Measurements from ENCODE around the gene KCNK2. TPM values are rescaled to one million over a fixed set of nuclear protein-coding genes. Genes with fewer than 3 reads are reported as not detected.

KCNK2 gene
- polyA plus RNA-seq, 1 donor (not counting 4 experiments of a cell fraction or from before 2014, with no cell fraction given), result 0.10 TPM

- Histone ChIP-seq H3K4me3 (ENCODE audit: control insufficient read depth in 2 of 3, extremely low read depth in 1 of 3, insufficient read depth in 2 of 3, low read depth in 1 of 3, low read length in 3 of 3) (no peak overlapping the region), H3K4me1 (ENCODE audit: control insufficient read depth, extremely low read depth, insufficient read depth, low read length) (no peaks in the 10 kb centered on the region), H3K27me3 (ENCODE audit: control insufficient read depth, extremely low read depth, insufficient read depth, low read length) (no peaks in the 10 kb centered on the region), H3K9me3 (ENCODE audit: control insufficient read depth, low read depth, low read length) (no peaks in the 10 kb centered on the region), H3K79me2 (ENCODE audit: control insufficient read depth, insufficient read depth, low read length) (no peaks in the 10 kb centered on the region), H2AFZ (ENCODE audit: control insufficient read depth, low read length) (no peak overlapping the region), H3K9ac (ENCODE audit: control insufficient read depth, extremely low read depth, insufficient read depth, low read length) (no peak overlapping the region), H3K27ac (ENCODE audit: control insufficient read depth, insufficient read depth, low read length) (no peak overlapping the region), H3K4me2 (ENCODE audit: control insufficient read depth, extremely low read depth, insufficient read depth, low read depth, low read length) (no peak overlapping the region), H3K36me3 (ENCODE audit: control insufficient read depth in 2 of 2, extremely low read depth in 1 of 2, insufficient read depth in 2 of 2, low read length in 2 of 2) (no peaks in the 10 kb centered on the region), H3K9me1 (ENCODE audit: control insufficient read depth, extremely low read depth, insufficient read depth, low read length) (no peaks in the 10 kb centered on the region), H4K20me1 (ENCODE audit: control insufficient read depth, extremely low read depth, insufficient read depth, low read length) (no peaks in the 10 kb centered on the region)
- TF ChIP-seq CTCF (optimal IDR thresholded peaks at IDR 0.05 in 1 of 3, IDR thresholded peaks at IDR 0.05 in 1 of 3, conservative IDR thresholded peaks at IDR 0.05 in 1 of 3; ENCODE audit: extremely low read depth in 1 of 3, insufficient read depth in 2 of 3, low read length in 3 of 3) (no peak), EZH2 (IDR thresholded peaks at IDR 0.05; ENCODE audit: low read length) (no peak)
- FAIRE-seq, result no peak
- dilution Hi-C loops (cut with MboI; ENCODE audit: extremely low pct_ligation_motif_present, low sequenced_read_pairs), result no loop called here
- DNase-seq (ENCODE audit: low read depth, low spot score), result no peak
Observed at GRCh38 chr1:215052256-215053015, 30.1 kb upstream of the KCNK2 start.

- dilution Hi-C loops (cut with MboI; ENCODE audit: extremely low pct_ligation_motif_present, low sequenced_read_pairs), result no loop called here
- no peak for FAIRE-seq
- no peaks in the 10 kb centered on the region for H4K20me1 ChIP-seq (ENCODE audit: control insufficient read depth, extremely low read depth, insufficient read depth, low read length)
- H3K9ac ChIP-seq (ENCODE audit: control insufficient read depth, extremely low read depth, insufficient read depth, low read length), result no peak overlapping the region
- H3K4me1 ChIP-seq (ENCODE audit: control insufficient read depth, extremely low read depth, insufficient read depth, low read length), result no peaks in the 10 kb centered on the region
- DNase-seq (ENCODE audit: low read depth, low spot score), result no peak
- H3K27me3 ChIP-seq (ENCODE audit: control insufficient read depth, extremely low read depth, insufficient read depth, low read length), result no peaks in the 10 kb centered on the region
- no peaks in the 10 kb centered on the region for H3K79me2 ChIP-seq (ENCODE audit: control insufficient read depth, insufficient read depth, low read length)
- H3K4me2 ChIP-seq (ENCODE audit: control insufficient read depth, extremely low read depth, insufficient read depth, low read depth, low read length), result no peak overlapping the region
- TF ChIP-seq CTCF (optimal IDR thresholded peaks at IDR 0.05 in 1 of 3, IDR thresholded peaks at IDR 0.05 in 1 of 3, conservative IDR thresholded peaks at IDR 0.05 in 1 of 3; ENCODE audit: extremely low read depth in 1 of 3, insufficient read depth in 2 of 3, low read length in 3 of 3) (no peak), EZH2 (IDR thresholded peaks at IDR 0.05; ENCODE audit: low read length) (no peak)
- no peak overlapping the region for H3K4me3 ChIP-seq (ENCODE audit: control insufficient read depth in 2 of 3, extremely low read depth in 1 of 3, insufficient read depth in 2 of 3, low read depth in 1 of 3, low read length in 3 of 3)
- H3K9me1 ChIP-seq (ENCODE audit: control insufficient read depth, extremely low read depth, insufficient read depth, low read length), result no peaks in the 10 kb centered on the region
- H3K9me3 ChIP-seq (ENCODE audit: control insufficient read depth, low read depth, low read length), result no peaks in the 10 kb centered on the region
- no peak overlapping the region for H3K27ac ChIP-seq (ENCODE audit: control insufficient read depth, insufficient read depth, low read length)
- H3K36me3 ChIP-seq (ENCODE audit: control insufficient read depth in 2 of 2, extremely low read depth in 1 of 2, insufficient read depth in 2 of 2, low read length in 2 of 2), result no peaks in the 10 kb centered on the region
- no peak overlapping the region for H2AFZ ChIP-seq (ENCODE audit: control insufficient read depth, low read length)
Observed at GRCh38 chr1:215054266-215054665, 28.3 kb upstream of the KCNK2 start.

All from keratinocyte (primary cell).